ENCODE data around the gene CLIP3.
"Not testable (repeated sequence)": the region's sequence is repeated elsewhere in the genome, so short reads cannot be mapped to it uniquely, and the experiment has no call there.

The CLIP3 gene

DNA sequence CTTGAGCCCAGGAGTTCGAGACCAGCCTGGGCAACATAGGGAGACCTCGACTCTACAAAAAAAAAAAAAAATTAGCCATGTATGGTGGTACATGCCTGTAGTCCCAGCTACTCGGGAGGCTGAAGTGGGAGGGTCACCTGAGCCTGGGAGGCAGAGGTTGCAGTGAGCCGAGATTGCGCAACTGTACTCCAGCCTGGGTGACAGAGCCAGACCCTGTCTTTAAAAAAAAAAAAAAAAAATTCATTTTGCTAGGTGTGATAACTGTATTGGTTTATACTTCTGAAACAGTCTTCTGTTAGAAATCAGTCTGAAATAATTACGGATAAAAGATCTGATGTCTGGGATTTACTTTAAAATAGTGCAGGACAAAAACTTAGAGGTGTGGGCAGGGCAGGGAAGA lies 8.4 kb upstream of the CLIP3 start:
- not testable (repeated sequence) for H3K18ac ChIP-seq (ENCODE audit: low read length); H2AFZ ChIP-seq (ENCODE audit: low read length); H3K9me3 ChIP-seq (replicated peaks in 1 of 2; ENCODE audit: control insufficient read depth in 2 of 2, insufficient read depth in 1 of 2, low read depth in 1 of 2, low read length in 2 of 2); H3K4me1 ChIP-seq (ENCODE audit: control insufficient read depth in 2 of 2, insufficient read depth in 1 of 2, low read depth in 1 of 2, low read length in 2 of 2); H3K23ac ChIP-seq (ENCODE audit: low read depth, low read length, poor library complexity); H3K27me3 ChIP-seq (ENCODE audit: control insufficient read depth in 3 of 3, insufficient read depth in 3 of 3, low read depth in 1 of 3, low read length in 3 of 3); H2AK5ac ChIP-seq (ENCODE audit: low read depth, low read length); DNase-seq (ENCODE audit: low spot score); H2BK120ac ChIP-seq (ENCODE audit: low read depth, low read length); H2BK15ac ChIP-seq (ENCODE audit: low read length); H2BK5ac ChIP-seq (ENCODE audit: low read length); H3K27ac ChIP-seq (replicated peaks; ENCODE audit: low read length); H4K91ac ChIP-seq (ENCODE audit: low read depth, low read length, poor library complexity); H3K9ac ChIP-seq (ENCODE audit: low read depth, low read length, poor library complexity); H2BK12ac ChIP-seq (ENCODE audit: low read length); H3K14ac ChIP-seq (ENCODE audit: low read length); H3K4me2 ChIP-seq (ENCODE audit: insufficient read depth, low read length, poor library complexity, severe bottlenecking); H3K4ac ChIP-seq (ENCODE audit: low read length); H3K4me3 ChIP-seq (ENCODE audit: low read length in 2 of 2); H3K79me1 ChIP-seq (ENCODE audit: low read depth, low read length); H4K8ac ChIP-seq (ENCODE audit: low read depth, low read length)
- WGBS, 2 donors (ENCODE audit: extremely low coverage in 2 of 2, insufficient read length in 2 of 2, insufficient replicate concordance in 1 of 2) = no CpG with 5 or more reads among the region's 6 CpGs
- H3K36me3 ChIP-seq (replicated peaks in 1 of 2; ENCODE audit: control insufficient read depth in 2 of 2, insufficient read depth in 2 of 2, low read length in 2 of 2) = peaks cover 0 to 16% of the 10 kb centered on the region in 2 donors

DNA sequence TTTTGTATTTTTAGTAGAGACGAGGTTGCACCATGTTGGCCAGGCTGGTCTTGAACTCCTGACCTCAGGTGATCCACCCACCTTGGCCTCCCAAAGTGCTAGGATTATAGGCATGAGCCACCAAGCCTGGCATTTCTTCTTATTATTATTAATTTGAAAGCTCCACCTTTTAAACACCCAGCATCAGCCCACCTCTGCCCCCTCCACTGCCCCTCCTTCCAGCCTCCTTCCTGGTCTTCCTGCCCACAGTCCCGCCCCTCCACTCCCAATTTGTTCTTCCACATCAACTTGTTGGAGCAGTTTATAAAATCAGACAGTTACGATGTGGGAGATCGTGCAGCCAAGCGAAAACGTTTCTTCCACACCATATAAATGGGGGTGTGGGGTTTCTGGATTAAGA lies 7.8 kb upstream of the CLIP3 start:
- Histone ChIP-seq H2BK12ac (ENCODE audit: low read length) (no peak overlapping the region), H3K27ac (replicated peaks; ENCODE audit: low read length) (no peak overlapping the region), H3K4ac (ENCODE audit: low read length) (no peak overlapping the region), H3K14ac (ENCODE audit: low read length) (no peak overlapping the region), H3K4me1 (ENCODE audit: control insufficient read depth in 2 of 2, insufficient read depth in 1 of 2, low read depth in 1 of 2, low read length in 2 of 2) (peaks cover 0 to 3% of the 10 kb centered on the region in 2 donors), H3K79me1 (ENCODE audit: low read depth, low read length) (peaks cover 2% of the 10 kb centered on the region), H2BK120ac (ENCODE audit: low read depth, low read length) (no peak overlapping the region), H2AK5ac (ENCODE audit: low read depth, low read length) (no peak overlapping the region), H3K9ac (ENCODE audit: low read depth, low read length, poor library complexity) (no peak overlapping the region), H4K91ac (ENCODE audit: low read depth, low read length, poor library complexity) (no peak overlapping the region), H3K4me3 (ENCODE audit: low read length in 2 of 2) (no peak overlapping the region), H3K36me3 (replicated peaks in 1 of 2; ENCODE audit: control insufficient read depth in 2 of 2, insufficient read depth in 2 of 2, low read length in 2 of 2) (peaks cover 0 to 12% of the 10 kb centered on the region in 2 donors), H3K23ac (ENCODE audit: low read depth, low read length, poor library complexity) (no peak overlapping the region), H3K9me3 (replicated peaks in 1 of 2; ENCODE audit: control insufficient read depth in 2 of 2, insufficient read depth in 1 of 2, low read depth in 1 of 2, low read length in 2 of 2) (no peaks in the 10 kb centered on the region), H3K27me3 (ENCODE audit: control insufficient read depth in 3 of 3, insufficient read depth in 3 of 3, low read depth in 1 of 3, low read length in 3 of 3) (no peaks in the 10 kb centered on the region), H2BK5ac (ENCODE audit: low read length) (no peak overlapping the region), H3K18ac (ENCODE audit: low read length) (no peak overlapping the region), H3K4me2 (ENCODE audit: insufficient read depth, low read length, poor library complexity, severe bottlenecking) (no peak overlapping the region), H2AFZ (ENCODE audit: low read length) (no peak overlapping the region), H2BK15ac (ENCODE audit: low read length) (no peak overlapping the region), H4K8ac (ENCODE audit: low read depth, low read length) (no peak overlapping the region)
- WGBS, 2 donors (ENCODE audit: extremely low coverage in 2 of 2, insufficient read length in 2 of 2, insufficient replicate concordance in 1 of 2) = no CpG with 5 or more reads among the region's 6 CpGs
- no peak for DNase-seq (ENCODE audit: low spot score)

DNA sequence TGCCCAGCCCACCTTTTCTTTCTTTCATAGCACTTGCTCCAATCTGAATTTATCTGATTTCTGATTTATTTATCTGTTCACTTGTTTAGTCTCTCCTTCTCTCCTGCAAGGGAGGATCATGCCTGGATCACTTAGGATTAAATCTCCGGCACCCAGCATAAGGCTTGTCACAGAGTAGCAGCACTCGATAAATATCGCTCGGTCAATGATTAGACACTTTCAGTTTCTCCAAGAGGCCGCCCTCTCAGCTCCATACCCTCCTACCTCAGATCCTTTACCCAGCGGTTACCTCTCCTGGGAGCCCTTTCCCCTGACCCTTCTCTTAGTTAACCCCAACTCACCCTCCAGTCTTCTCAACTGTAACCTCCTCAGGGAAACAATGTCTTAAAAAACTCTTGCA lies 1.4 kb downstream of the CLIP3 start:
- no peak overlapping the region for H3K27ac ChIP-seq (replicated peaks; ENCODE audit: low read length)
- no peak overlapping the region for H3K9ac ChIP-seq (ENCODE audit: low read depth, low read length, poor library complexity)
- H2BK12ac ChIP-seq (ENCODE audit: low read length) = no peak overlapping the region
- DNase-seq (ENCODE audit: low spot score) = no peak
- H2BK5ac ChIP-seq (ENCODE audit: low read length) = no peak overlapping the region
- peaks cover 4 to 7% of the 10 kb centered on the region in 2 donors for H3K4me1 ChIP-seq (ENCODE audit: control insufficient read depth in 2 of 2, insufficient read depth in 1 of 2, low read depth in 1 of 2, low read length in 2 of 2)
- H4K91ac ChIP-seq (ENCODE audit: low read depth, low read length, poor library complexity) = no peak overlapping the region
- no CpG with 5 or more reads among the region's 6 CpGs for WGBS, 2 donors (ENCODE audit: extremely low coverage in 2 of 2, insufficient read length in 2 of 2, insufficient replicate concordance in 1 of 2)
- H3K23ac ChIP-seq (ENCODE audit: low read depth, low read length, poor library complexity) = no peak overlapping the region
- no peak overlapping the region for H2BK15ac ChIP-seq (ENCODE audit: low read length)
- no peak overlapping the region for H2BK120ac ChIP-seq (ENCODE audit: low read depth, low read length)
- no peak overlapping the region for H3K18ac ChIP-seq (ENCODE audit: low read length)
- peaks cover 0 to 2% of the 10 kb centered on the region in 2 donors for H3K9me3 ChIP-seq (replicated peaks in 1 of 2; ENCODE audit: control insufficient read depth in 2 of 2, insufficient read depth in 1 of 2, low read depth in 1 of 2, low read length in 2 of 2)
- no peak overlapping the region for H4K8ac ChIP-seq (ENCODE audit: low read depth, low read length)
- no peak overlapping the region for H2AFZ ChIP-seq (ENCODE audit: low read length)
- no peak overlapping the region for H3K4ac ChIP-seq (ENCODE audit: low read length)
- H3K27me3 ChIP-seq (ENCODE audit: control insufficient read depth in 3 of 3, insufficient read depth in 3 of 3, low read depth in 1 of 3, low read length in 3 of 3) = no peaks in the 10 kb centered on the region
- H3K4me3 ChIP-seq (ENCODE audit: low read length in 2 of 2) = no peak overlapping the region
- H3K79me1 ChIP-seq (ENCODE audit: low read depth, low read length) = peaks cover 3% of the 10 kb centered on the region
- H3K4me2 ChIP-seq (ENCODE audit: insufficient read depth, low read length, poor library complexity, severe bottlenecking) = no peak overlapping the region
- H3K14ac ChIP-seq (ENCODE audit: low read length) = no peak overlapping the region
- H2AK5ac ChIP-seq (ENCODE audit: low read depth, low read length) = no peak overlapping the region
- peaks cover 21 to 30% of the 10 kb centered on the region in 2 donors for H3K36me3 ChIP-seq (replicated peaks in 1 of 2; ENCODE audit: control insufficient read depth in 2 of 2, insufficient read depth in 2 of 2, low read length in 2 of 2)

DNA sequence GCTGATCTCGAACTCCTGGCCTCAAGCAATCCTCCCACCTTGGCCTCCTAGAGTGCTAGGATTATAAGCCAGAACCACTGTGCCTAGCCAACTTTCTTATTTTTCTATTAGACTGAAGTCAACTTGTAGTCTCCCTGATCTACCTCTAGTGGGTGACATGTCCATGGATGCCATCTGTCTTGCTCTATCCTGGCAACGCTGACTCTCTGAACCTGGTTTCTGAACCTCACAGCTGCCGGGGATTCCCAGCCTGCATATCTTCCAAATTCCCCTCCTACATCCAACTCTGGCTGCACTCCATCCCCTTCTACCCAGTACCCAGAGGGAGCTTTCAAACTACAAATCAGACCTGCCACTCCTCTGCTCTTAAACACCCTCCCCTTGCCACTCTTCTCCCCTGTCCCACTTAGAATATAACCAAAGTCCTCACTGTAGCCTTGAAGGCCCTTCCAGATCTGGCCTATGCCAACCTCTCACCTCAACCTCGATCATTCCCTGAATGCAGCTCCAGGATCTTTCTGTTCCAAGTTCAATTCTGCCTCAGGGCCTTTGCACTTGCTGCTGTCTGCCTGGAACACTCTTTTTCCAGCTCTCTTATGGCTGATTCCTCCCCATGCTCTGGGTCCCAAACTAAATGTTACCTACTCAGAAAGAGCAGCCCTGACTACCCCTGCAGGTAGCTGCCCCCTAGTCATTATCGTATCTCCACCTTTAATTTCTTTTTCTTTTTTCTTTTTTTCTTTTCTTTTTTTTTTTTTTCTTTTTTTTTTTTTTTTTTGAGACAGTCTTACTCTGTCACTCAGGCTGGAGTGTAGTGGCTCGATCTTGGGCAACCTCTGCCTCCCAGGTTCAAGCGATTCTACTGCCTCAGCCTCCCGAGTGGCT lies 2.2 kb downstream of the CLIP3 start:
- Histone ChIP-seq H3K79me1 (ENCODE audit: low read depth, low read length) (peaks cover 3% of the 10 kb centered on the region), H4K8ac (ENCODE audit: low read depth, low read length) (no peak overlapping the region), H3K9ac (ENCODE audit: low read depth, low read length, poor library complexity) (no peak overlapping the region), H3K27ac (replicated peaks; ENCODE audit: low read length) (no peak overlapping the region), H4K91ac (ENCODE audit: low read depth, low read length, poor library complexity) (no peak overlapping the region), H3K27me3 (ENCODE audit: control insufficient read depth in 3 of 3, insufficient read depth in 3 of 3, low read depth in 1 of 3, low read length in 3 of 3) (no peaks in the 10 kb centered on the region), H3K4me2 (ENCODE audit: insufficient read depth, low read length, poor library complexity, severe bottlenecking) (no peak overlapping the region), H2BK5ac (ENCODE audit: low read length) (no peak overlapping the region), H3K23ac (ENCODE audit: low read depth, low read length, poor library complexity) (no peak overlapping the region), H2AFZ (ENCODE audit: low read length) (no peak overlapping the region), H2BK120ac (ENCODE audit: low read depth, low read length) (no peak overlapping the region), H3K18ac (ENCODE audit: low read length) (no peak overlapping the region), H2BK15ac (ENCODE audit: low read length) (no peak overlapping the region), H3K4ac (ENCODE audit: low read length) (no peak overlapping the region), H3K4me1 (ENCODE audit: control insufficient read depth in 2 of 2, insufficient read depth in 1 of 2, low read depth in 1 of 2, low read length in 2 of 2) (peaks cover 4 to 7% of the 10 kb centered on the region in 2 donors), H2AK5ac (ENCODE audit: low read depth, low read length) (no peak overlapping the region), H2BK12ac (ENCODE audit: low read length) (no peak overlapping the region), H3K36me3 (replicated peaks in 1 of 2; ENCODE audit: control insufficient read depth in 2 of 2, insufficient read depth in 2 of 2, low read length in 2 of 2) (peaks cover 27 to 35% of the 10 kb centered on the region in 2 donors), H3K14ac (ENCODE audit: low read length) (no peak overlapping the region), H3K9me3 (replicated peaks in 1 of 2; ENCODE audit: control insufficient read depth in 2 of 2, insufficient read depth in 1 of 2, low read depth in 1 of 2, low read length in 2 of 2) (peaks cover 0 to 2% of the 10 kb centered on the region in 2 donors), H3K4me3 (ENCODE audit: low read length in 2 of 2) (no peak overlapping the region)
- no CpG with 5 or more reads among the region's 8 CpGs for WGBS, 2 donors (ENCODE audit: extremely low coverage in 2 of 2, insufficient read length in 2 of 2, insufficient replicate concordance in 1 of 2)
- no peak for DNase-seq (ENCODE audit: low spot score)

All from neuronal stem cell (in vitro differentiated cells).